K562 (cell line): Measurements from ENCODE around the gene SLC19A1. TPM values are rescaled to one million over a fixed set of nuclear protein-coding genes. Genes with fewer than 3 reads are reported as not detected.

Experiments used
- BACH1 ChIP-seq: fragments of 200-800 bp; sonication (Bioruptor generic); IDR thresholded peaks from 2 replicates; pipeline ENCODE4 v1.6.1; 2016; ENCODE audit warnings: missing genetic modification characterization, missing compliant biosample characterization
- BCL6 ChIP-seq: fragments of 250-450 bp; sonication (Bioruptor Pico); IDR thresholded peaks from 2 replicates; pipeline ENCODE4 v1.4.0; 2020
- EHMT2 ChIP-seq: fragments of 450-650 bp; IDR thresholded peaks from 2 replicates; pipeline ENCODE4 v1.6.1; 2018; ENCODE audit warnings: antibody characterized with exemption
- FOS ChIP-seq: IDR thresholded peaks from 3 replicates; pipeline ENCODE4 v1.6.1; 2011; ENCODE audit not compliant: insufficient read length; ENCODE audit errors: extremely low read depth
- GABPB1 ChIP-seq: sonication (generic); formaldehyde crosslinking; IDR thresholded peaks from 2 replicates; pipeline ENCODE4 v1.8.0; 2022; ENCODE audit warnings: mild to moderate bottlenecking, missing genetic modification reagents
- MAFF ChIP-seq: IDR thresholded peaks from 2 replicates; pipeline ENCODE4 v1.6.1; 2012; ENCODE audit warnings: low read length, improper control_type of control experiment
- NONO ChIP-seq, 2 experiments: fragments of 200-400 bp in 1 of 2; fragments of 450-650 bp in 1 of 2; formaldehyde crosslinking in 1 of 2; IDR thresholded peaks; 2 replicates each; pipeline ENCODE4 v1.6.1; 2017; ENCODE audit warnings: low read depth in 2 of 2, mild to moderate bottlenecking in 2 of 2, moderate library complexity in 2 of 2, low read length in 1 of 2
- RFX7 ChIP-seq: fragments of 250-450 bp; sonication (Bioruptor Pico); IDR thresholded peaks from 2 replicates; pipeline ENCODE4 v1.5.1; 2021; ENCODE audit warnings: mild to moderate bottlenecking
- polyA plus RNA-seq, 8 experiments: library from polyadenylated mRNA; depleted of rRNA in 4 of 8; stranded (reverse) in 5 of 8; unstranded in 3 of 8; fragments of >200 nt; fragmentation: Nextera tagmentation in 2 of 8; fragmentation: Illumina TruSeq in 1 of 8; extraction: Ambion mirVana in 2 of 8; extraction: Trizol in 1 of 8; gene quantifications; 2 replicates each; pipeline versions ENCODE4 v1.2.1 to v1.2.3, GENCODE V29; 2011 to 2014; ENCODE audit warnings: inconsistent platforms in 1 of 8, missing spikeins in 1 of 8
- total RNA-seq, 7 experiments: library from RNA; depleted of rRNA in 6 of 7; stranded (reverse); fragments of >200 nt in 6 of 7; fragmentation: Illumina TruSeq in 2 of 7; extraction: Trizol in 2 of 7; gene quantifications; 2 replicates each; pipeline versions ENCODE4 v1.2.1 to v1.2.3, GENCODE V29; 2011 to 2021; ENCODE audit warnings: low replicate concordance in 1 of 7
- TF ChIP-seq, protein P1 (sequence below): sonication (generic); formaldehyde crosslinking; IDR thresholded peaks from 2 replicates; pipeline ENCODE4 v1.8.0; 2022; ENCODE audit warnings: missing genetic modification reagents, mild to moderate bottlenecking, borderline replicate concordance
- TF ChIP-seq, protein P2 (sequence below): fragments of 250-450 bp; sonication (Bioruptor Pico); IDR thresholded peaks from 2 replicates; pipeline ENCODE4 v1.8.0; 2022; ENCODE audit warnings: inconsistent platforms, mild to moderate bottlenecking, moderate library complexity, borderline replicate concordance
- TF ChIP-seq, protein P3 (sequence below), 3 experiments: fragments of 200-800 bp in 1 of 3; fragments of 250-450 bp in 1 of 3; fragments of 450-650 bp in 1 of 3; sonication (Bioruptor Pico) in 1 of 3; sonication (Bioruptor generic) in 1 of 3; formaldehyde crosslinking in 1 of 3; IDR thresholded peaks; 2 replicates each; pipeline versions ENCODE4 v1.6.1 to v1.8.0; 2016 to 2022; ENCODE audit warnings: mild to moderate bottlenecking in 2 of 3, missing genetic modification characterization in 2 of 3, missing compliant biosample characterization in 1 of 3, moderate library complexity in 1 of 3
- TF ChIP-seq, protein P4 (sequence below): fragments of 250-450 bp; sonication (Bioruptor Pico); IDR thresholded peaks from 2 replicates; pipeline ENCODE4 v1.8.0; 2021; ENCODE audit warnings: borderline replicate concordance, mild to moderate bottlenecking, moderate library complexity; ENCODE audit not compliant: poor library complexity, severe bottlenecking

The SLC19A1 gene
- total and polyA plus RNA-seq, 9 of the 15 experiments (the other 6 are each of a cell fraction or from before 2014, with no cell fraction given), result 0.65 to 88.7 (median 12.0) TPM

DNA sequence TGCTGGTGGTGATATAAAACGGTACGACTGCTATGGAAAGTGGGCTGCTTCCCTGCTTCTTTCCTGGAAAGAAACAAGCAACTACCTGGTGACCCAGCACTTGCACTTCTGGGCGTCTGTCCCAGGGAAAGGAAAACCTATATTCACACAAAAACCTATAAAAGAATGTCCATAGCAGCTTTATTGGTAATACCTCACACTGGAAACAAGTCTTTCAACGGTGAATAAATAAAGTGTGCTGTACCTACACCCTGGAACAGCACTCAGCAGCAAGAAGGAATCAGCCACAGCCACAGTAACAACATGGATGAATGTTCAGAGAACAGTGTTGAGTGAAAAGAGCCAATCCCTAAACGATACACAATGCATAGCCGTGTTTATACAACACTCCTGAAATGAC lies 19.9 kb downstream of the SLC19A1 start (continued):
- TF ChIP-seq BACH1, result no peak
- no peak for TF ChIP-seq BCL6
- TF ChIP-seq, protein P1, sequence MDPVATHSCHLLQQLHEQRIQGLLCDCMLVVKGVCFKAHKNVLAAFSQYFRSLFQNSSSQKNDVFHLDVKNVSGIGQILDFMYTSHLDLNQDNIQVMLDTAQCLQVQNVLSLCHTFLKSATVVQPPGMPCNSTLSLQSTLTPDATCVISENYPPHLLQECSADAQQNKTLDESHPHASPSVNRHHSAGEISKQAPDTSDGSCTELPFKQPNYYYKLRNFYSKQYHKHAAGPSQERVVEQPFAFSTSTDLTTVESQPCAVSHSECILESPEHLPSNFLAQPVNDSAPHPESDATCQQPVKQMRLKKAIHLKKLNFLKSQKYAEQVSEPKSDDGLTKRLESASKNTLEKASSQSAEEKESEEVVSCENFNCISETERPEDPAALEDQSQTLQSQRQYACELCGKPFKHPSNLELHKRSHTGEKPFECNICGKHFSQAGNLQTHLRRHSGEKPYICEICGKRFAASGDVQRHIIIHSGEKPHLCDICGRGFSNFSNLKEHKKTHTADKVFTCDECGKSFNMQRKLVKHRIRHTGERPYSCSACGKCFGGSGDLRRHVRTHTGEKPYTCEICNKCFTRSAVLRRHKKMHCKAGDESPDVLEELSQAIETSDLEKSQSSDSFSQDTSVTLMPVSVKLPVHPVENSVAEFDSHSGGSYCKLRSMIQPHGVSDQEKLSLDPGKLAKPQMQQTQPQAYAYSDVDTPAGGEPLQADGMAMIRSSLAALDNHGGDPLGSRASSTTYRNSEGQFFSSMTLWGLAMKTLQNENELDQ (CRISPR knock-in tag), result no peak
- TF ChIP-seq FOS, result no peak
- TF ChIP-seq NONO (IDR thresholded peaks at IDR 0.05; ENCODE audit: low read depth in 2 of 2, low read length in 1 of 2), result no peak
- no peak for TF ChIP-seq EHMT2
- TF ChIP-seq RFX7 (CRISPR knock-in tag), result no peak
- TF ChIP-seq, protein P2, sequence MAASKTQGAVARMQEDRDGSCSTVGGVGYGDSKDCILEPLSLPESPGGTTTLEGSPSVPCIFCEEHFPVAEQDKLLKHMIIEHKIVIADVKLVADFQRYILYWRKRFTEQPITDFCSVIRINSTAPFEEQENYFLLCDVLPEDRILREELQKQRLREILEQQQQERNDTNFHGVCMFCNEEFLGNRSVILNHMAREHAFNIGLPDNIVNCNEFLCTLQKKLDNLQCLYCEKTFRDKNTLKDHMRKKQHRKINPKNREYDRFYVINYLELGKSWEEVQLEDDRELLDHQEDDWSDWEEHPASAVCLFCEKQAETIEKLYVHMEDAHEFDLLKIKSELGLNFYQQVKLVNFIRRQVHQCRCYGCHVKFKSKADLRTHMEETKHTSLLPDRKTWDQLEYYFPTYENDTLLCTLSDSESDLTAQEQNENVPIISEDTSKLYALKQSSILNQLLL (CRISPR knock-in tag), result no peak
- TF ChIP-seq, protein P3, sequence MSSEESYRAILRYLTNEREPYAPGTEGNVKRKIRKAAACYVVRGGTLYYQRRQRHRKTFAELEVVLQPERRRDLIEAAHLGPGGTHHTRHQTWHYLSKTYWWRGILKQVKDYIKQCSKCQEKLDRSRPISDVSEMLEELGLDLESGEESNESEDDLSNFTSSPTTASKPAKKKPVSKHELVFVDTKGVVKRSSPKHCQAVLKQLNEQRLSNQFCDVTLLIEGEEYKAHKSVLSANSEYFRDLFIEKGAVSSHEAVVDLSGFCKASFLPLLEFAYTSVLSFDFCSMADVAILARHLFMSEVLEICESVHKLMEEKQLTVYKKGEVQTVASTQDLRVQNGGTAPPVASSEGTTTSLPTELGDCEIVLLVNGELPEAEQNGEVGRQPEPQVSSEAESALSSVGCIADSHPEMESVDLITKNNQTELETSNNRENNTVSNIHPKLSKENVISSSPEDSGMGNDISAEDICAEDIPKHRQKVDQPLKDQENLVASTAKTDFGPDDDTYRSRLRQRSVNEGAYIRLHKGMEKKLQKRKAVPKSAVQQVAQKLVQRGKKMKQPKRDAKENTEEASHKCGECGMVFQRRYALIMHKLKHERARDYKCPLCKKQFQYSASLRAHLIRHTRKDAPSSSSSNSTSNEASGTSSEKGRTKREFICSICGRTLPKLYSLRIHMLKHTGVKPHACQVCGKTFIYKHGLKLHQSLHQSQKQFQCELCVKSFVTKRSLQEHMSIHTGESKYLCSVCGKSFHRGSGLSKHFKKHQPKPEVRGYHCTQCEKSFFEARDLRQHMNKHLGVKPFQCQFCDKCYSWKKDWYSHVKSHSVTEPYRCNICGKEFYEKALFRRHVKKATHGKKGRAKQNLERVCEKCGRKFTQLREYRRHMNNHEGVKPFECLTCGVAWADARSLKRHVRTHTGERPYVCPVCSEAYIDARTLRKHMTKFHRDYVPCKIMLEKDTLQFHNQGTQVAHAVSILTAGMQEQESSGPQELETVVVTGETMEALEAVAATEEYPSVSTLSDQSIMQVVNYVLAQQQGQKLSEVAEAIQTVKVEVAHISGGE (CRISPR knock-in tag; IDR thresholded peaks at IDR 0.05), result no peak
- TF ChIP-seq, protein P4, sequence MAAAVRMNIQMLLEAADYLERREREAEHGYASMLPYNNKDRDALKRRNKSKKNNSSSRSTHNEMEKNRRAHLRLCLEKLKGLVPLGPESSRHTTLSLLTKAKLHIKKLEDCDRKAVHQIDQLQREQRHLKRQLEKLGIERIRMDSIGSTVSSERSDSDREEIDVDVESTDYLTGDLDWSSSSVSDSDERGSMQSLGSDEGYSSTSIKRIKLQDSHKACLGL (CRISPR knock-in tag), result no peak
- TF ChIP-seq MAFF, result no peak
- no peak for TF ChIP-seq GABPB1 (CRISPR knock-in tag)
- TF ChIP-seq, all 486 proteins: peak for 0
